ENCODE data around the gene HSD17B8.

The HSD17B8 gene

DNA sequence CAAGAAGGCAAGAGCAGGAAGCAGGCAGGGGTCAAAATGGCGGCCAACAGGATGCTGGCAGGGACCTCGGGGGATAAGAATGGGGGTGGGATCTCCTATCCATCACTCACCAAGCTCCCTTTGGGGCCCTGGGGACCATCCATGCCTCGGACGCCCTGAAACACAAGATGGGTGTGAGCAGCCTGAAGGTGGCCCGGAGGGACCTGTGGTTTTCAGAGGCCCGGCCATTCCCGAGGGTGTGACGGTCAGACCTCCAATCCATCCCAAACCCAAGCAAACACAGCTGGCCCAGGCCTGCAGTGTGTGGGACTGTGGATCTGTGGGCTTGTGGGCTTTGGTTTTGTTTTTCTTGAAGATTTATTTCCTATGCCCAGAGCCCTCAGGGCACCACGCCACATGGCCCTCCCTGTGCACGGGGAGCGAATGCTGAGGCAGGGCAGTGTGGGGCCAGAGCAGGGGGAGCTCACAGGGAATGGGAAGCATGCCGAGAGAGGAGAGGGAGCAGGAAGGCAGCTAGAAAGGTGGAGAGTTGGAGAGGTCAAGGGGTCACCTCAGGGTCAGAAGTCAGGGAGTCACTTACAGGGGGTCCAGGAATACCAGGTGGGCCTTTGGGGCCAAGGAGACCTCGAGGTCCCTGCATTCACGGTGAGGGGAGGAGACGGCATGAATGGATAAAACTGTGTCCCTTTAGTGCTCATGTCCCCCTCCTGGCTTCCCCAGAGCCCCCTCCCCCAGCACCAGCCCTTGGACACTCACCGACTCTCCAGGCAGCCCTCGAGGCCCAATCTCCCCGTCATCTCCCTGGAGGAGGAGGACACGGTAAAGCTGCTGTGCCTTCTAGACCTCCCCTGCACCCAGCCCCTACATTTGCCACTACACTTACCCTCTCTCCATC lies 26.7 kb upstream of the HSD17B8 start:
- TF ChIP-seq ZFX (IDR thresholded peaks at IDR 0.05; ENCODE audit: borderline replicate concordance) (no peak), CTCF (IDR thresholded peaks at IDR 0.05) (no peak)
- H3K27ac ChIP-seq: no peak overlapping the region

- H3K27ac ChIP-seq: no peak overlapping the region
- no peak for TF ChIP-seq ZFX (IDR thresholded peaks at IDR 0.05; ENCODE audit: borderline replicate concordance)
- TF ChIP-seq CTCF (IDR thresholded peaks at IDR 0.05): no peak
Measured at GRCh38 chr6:33178755-33179475, 25.5 kb upstream of the HSD17B8 start.

DNA sequence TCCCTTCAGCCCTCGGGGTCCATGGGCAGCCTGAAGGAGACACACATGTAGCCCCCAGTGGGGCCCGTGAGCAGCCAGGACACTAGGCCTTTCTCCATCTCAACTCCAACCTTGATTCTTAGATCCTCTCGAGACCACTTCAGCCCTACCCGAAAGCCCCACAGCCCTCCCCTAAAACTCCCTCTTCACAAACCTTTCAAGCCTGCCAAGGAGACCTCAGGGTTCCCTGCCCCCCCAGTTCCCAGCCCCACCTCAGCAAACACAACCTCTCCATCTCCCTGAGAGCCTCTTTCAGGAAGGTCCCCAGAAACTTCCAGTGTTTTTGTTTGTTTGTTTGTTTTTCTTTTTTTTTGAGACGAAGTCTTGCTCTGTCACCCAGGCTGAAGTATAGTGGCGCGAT lies 23.3 kb upstream of the HSD17B8 start:
- H3K27ac ChIP-seq: no peak overlapping the region
- TF ChIP-seq ZFX (IDR thresholded peaks at IDR 0.05; ENCODE audit: borderline replicate concordance) (no peak), CTCF (IDR thresholded peaks at IDR 0.05) (no peak)

DNA sequence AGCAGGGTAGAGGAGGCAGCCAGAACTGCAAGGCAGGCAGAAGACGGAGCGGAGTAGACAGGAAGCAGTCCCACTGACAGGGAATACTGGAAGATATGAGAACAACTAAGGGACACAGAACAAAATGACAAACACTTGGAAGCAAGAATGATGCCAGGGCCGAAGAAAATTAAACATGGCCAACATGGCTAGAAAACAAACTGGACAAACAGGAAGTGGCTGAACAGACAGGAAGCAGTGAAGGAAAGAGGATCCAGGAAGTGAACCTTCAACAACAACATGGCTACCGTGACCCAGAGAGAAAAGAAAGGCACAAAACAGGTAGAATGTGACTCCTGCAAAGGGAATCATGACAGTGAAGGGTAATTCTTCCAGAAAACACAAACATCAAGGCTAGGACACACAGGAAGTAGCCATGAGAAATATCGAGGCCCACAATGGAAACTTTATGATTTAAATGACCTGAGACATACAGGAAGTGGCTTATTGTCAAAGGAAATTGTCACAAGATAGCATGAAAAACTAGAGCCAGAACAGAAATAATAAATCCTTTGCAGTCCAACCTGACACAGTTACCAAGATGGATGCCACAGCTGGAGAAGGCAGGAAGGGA lies 21.3 kb upstream of the HSD17B8 start:
- no peak overlapping the region for H3K27ac ChIP-seq
- TF ChIP-seq ZFX (IDR thresholded peaks at IDR 0.05; ENCODE audit: borderline replicate concordance) (no peak), CTCF (IDR thresholded peaks at IDR 0.05) (no peak)

DNA sequence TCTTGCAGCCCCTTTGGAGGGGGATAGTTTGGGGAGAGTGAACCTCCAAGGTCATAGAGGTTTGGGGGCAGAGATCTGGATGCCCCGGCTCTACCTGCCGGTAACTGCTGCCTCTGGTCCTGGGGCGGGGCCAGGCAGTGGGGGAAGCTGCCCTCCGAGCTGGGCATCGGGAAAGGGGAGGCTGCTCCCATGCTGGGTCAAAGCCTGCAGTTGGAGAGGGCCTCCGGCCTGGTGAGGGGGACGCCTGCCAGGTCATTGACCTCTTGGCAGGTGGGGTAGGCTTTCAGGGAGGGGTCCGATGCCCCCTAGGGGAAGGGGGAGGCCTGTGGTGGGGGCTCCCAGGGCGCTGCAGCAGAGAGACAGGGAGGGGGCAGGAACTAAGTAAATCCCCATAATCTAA lies 19.3 kb upstream of the HSD17B8 start:
- H3K27ac ChIP-seq: no peak overlapping the region
- no peak for TF ChIP-seq CTCF (IDR thresholded peaks at IDR 0.05)
- TF ChIP-seq ZFX (IDR thresholded peaks at IDR 0.05; ENCODE audit: borderline replicate concordance): no peak

- no peak overlapping the region for H3K27ac ChIP-seq
- TF ChIP-seq CTCF (IDR thresholded peaks at IDR 0.05): no peak
- TF ChIP-seq ZFX (IDR thresholded peaks at IDR 0.05; ENCODE audit: borderline replicate concordance): no peak
Measured at GRCh38 chr6:33185654-33186187, 18.7 kb upstream of the HSD17B8 start.

Data from 22Rv1 (cell line).